SK-N-SH (cell line): ENCODE results near the gene LGSN. TPM values are rescaled to one million over a fixed set of nuclear protein-coding genes. Genes with fewer than 3 reads are reported as not detected.

Experiments
- CTCF ChIA-PET: fragments of 300-600, 350-600 bp; formaldehyde crosslinking; extraction: SDS; loops from one replicate; lab custom pipeline; 2021; lab: Yijun Ruan, JAX
- POLR2A ChIA-PET: fragments of 350-600 bp; sonication (Branson Sonifier 250); formaldehyde crosslinking; extraction: SDS; loops from one replicate; lab custom pipeline; 2020; ENCODE audit warnings: antibody characterized with exemption, inconsistent platforms; lab: Yijun Ruan, JAX
- DNase-seq: peaks from one replicate; pipeline ENCODE4 v3.0.0; 2012
- H2AFZ ChIP-seq: fragments of 200-600 bp; sonication (generic); 2 replicates; pipeline ENCODE4 v1.8.1; 2016; ENCODE audit warnings: antibody characterized with exemption, mild to moderate bottlenecking, low read depth
- H3F3A ChIP-seq: fragments of 200-600 bp; sonication (generic); replicated peaks from 2 replicates; pipeline ENCODE3; 2016; ENCODE audit warnings: antibody characterized with exemption, mild to moderate bottlenecking; ENCODE audit not compliant: insufficient read depth
- H3K27ac ChIP-seq, 2 experiments: fragments of 200-500 bp in 1 of 2; fragments of 200-600 bp in 1 of 2; sonication (Bioruptor generic) in 1 of 2; sonication (generic), shearing (Covaris generic) in 1 of 2; 2 replicates each; pipeline versions ENCODE4 v1.5.1 to v1.6.1; 2014 to 2016; ENCODE audit warnings: low read depth in 2 of 2, inconsistent platforms in 1 of 2, low read length in 1 of 2, mild to moderate bottlenecking in 1 of 2, mixed read lengths in 1 of 2
- H3K27me3 ChIP-seq: fragments of 200-600 bp; sonication (generic), shearing (Covaris generic); 2 replicates; pipeline ENCODE4 v1.6.1; 2016; ENCODE audit warnings: mixed run types; ENCODE audit not compliant: insufficient read depth
- H3K36me3 ChIP-seq, 2 experiments: fragments of 200-500 bp in 1 of 2; fragments of 200-600 bp in 1 of 2; sonication (Bioruptor generic) in 1 of 2; sonication (generic) in 1 of 2; replicated peaks in 1 of 2; 2 replicates each; pipeline versions ENCODE3 to v1.5.1; 2014 to 2016; ENCODE audit warnings: low read length in 1 of 2, mild to moderate bottlenecking in 1 of 2; ENCODE audit not compliant: insufficient read depth in 2 of 2, control insufficient read depth in 1 of 2
- H3K4me1 ChIP-seq, 2 experiments: fragments of 200-500 bp in 1 of 2; fragments of 200-600 bp in 1 of 2; sonication (Bioruptor generic) in 1 of 2; sonication (generic), shearing (Covaris generic) in 1 of 2; 2 replicates each; pipeline versions ENCODE4 v1.5.1 to v1.6.1; 2014 to 2016; ENCODE audit warnings: low read depth in 1 of 2, low read length in 1 of 2, mixed run types in 1 of 2; ENCODE audit not compliant: insufficient read depth in 2 of 2, control insufficient read depth in 1 of 2
- H3K4me2 ChIP-seq: fragments of 200-600 bp; sonication (generic), shearing (Covaris generic); 2 replicates; pipeline ENCODE4 v1.6.1; 2017; ENCODE audit warnings: mixed run types
- H3K4me3 ChIP-seq, 2 experiments: fragments of 200-500 bp in 1 of 2; fragments of 200-600 bp in 1 of 2; sonication (Bioruptor generic) in 1 of 2; sonication (generic), shearing (Covaris generic) in 1 of 2; 2 replicates each; pipeline versions ENCODE4 v1.5.1 to v1.8.1; 2014 to 2016; ENCODE audit warnings: low read depth in 2 of 2, inconsistent platforms in 1 of 2, low read length in 1 of 2, mild to moderate bottlenecking in 1 of 2, mixed read lengths in 1 of 2, moderate library complexity in 1 of 2
- H3K79me2 ChIP-seq: fragments of 200-600 bp; sonication (generic); 2 replicates; pipeline ENCODE4 v1.8.1; 2017; ENCODE audit warnings: mild to moderate bottlenecking; ENCODE audit not compliant: insufficient read depth
- H3K9ac ChIP-seq: fragments of 200-600 bp; sonication (generic); 2 replicates; pipeline ENCODE4 v1.6.1; 2017; ENCODE audit warnings: mixed run types
- H3K9me2 ChIP-seq: fragments of 200-600 bp; sonication (generic); 2 replicates; pipeline ENCODE4 v1.6.1; 2017; ENCODE audit warnings: mixed run types
- H3K9me3 ChIP-seq: fragments of 200-600 bp; sonication (generic); 2 replicates; pipeline ENCODE4 v1.6.1; 2017; ENCODE audit warnings: mixed run types, mild to moderate bottlenecking, moderate library complexity
- H4K20me1 ChIP-seq: fragments of 200-600 bp; sonication (generic); 2 replicates; pipeline ENCODE4 v1.6.1; 2017; ENCODE audit warnings: mild to moderate bottlenecking, mixed run types; ENCODE audit not compliant: insufficient read depth
- EZH2phosphoT487 ChIP-seq: fragments of 200-600 bp; sonication (generic); IDR thresholded peaks from 2 replicates; pipeline ENCODE4 v1.6.1; 2017; ENCODE audit warnings: low read depth, mixed run types, mild to moderate bottlenecking, antibody characterized with exemption, moderate library complexity, borderline replicate concordance
- FOXJ3 ChIP-seq: sonication (generic); formaldehyde crosslinking; IDR thresholded peaks from 2 replicates; pipeline ENCODE4 v1.5.1; 2020; ENCODE audit warnings: mild to moderate bottlenecking, missing genetic modification reagents
- GABPA ChIP-seq: IDR thresholded peaks from 2 replicates; pipeline ENCODE4 v1.4.0; 2012; ENCODE audit warnings: low read depth, mild to moderate bottlenecking
- GATA2 ChIP-seq: sonication (generic); formaldehyde crosslinking; IDR thresholded peaks from 2 replicates; pipeline ENCODE4 v1.5.0; 2020; ENCODE audit warnings: mild to moderate bottlenecking, missing genetic modification reagents
- JUND ChIP-seq: IDR thresholded peaks from 2 replicates; pipeline ENCODE4 v1.4.0; 2012
- MXI1 ChIP-seq: IDR thresholded peaks from 2 replicates; pipeline ENCODE4 v1.6.1; 2012; ENCODE audit warnings: mild to moderate bottlenecking, low read depth, low read length, improper control_type of control experiment
- NRF1 ChIP-seq: IDR thresholded peaks from 2 replicates; pipeline ENCODE4 v1.6.1; 2012; ENCODE audit warnings: low read depth, mild to moderate bottlenecking, low read length
- POLR2AphosphoS5 ChIP-seq: IDR thresholded peaks from 2 replicates; pipeline ENCODE4 v1.6.1; 2012; ENCODE audit warnings: low read depth, low read length
- RAD21 ChIP-seq: IDR thresholded peaks from 2 replicates; pipeline ENCODE4 v1.6.1; 2012; ENCODE audit warnings: mild to moderate bottlenecking, low read length
- RCOR1 ChIP-seq: fragments of 150-350 bp; IDR thresholded peaks from 2 replicates; pipeline ENCODE4 v1.6.1; 2017; ENCODE audit warnings: antibody characterized with exemption, low read length
- SIN3A ChIP-seq: IDR thresholded peaks from 2 replicates; pipeline ENCODE4 v1.6.1; 2012; ENCODE audit warnings: low read depth, mild to moderate bottlenecking, low read length, moderate library complexity, borderline replicate concordance
- SMC3 ChIP-seq: IDR thresholded peaks from 2 replicates; pipeline ENCODE4 v1.6.1; 2012; ENCODE audit warnings: low read depth, low read length, improper control_type of control experiment
- TCF12 ChIP-seq: IDR thresholded peaks from 2 replicates; pipeline ENCODE4 v1.4.0; 2012
- TEAD4 ChIP-seq: IDR thresholded peaks from 2 replicates; pipeline ENCODE4 v1.4.0; 2012; ENCODE audit warnings: mild to moderate bottlenecking, borderline replicate concordance; ENCODE audit not compliant: insufficient read depth
- YY1 ChIP-seq: IDR thresholded peaks from 2 replicates; pipeline ENCODE4 v1.4.0; 2012; ENCODE audit warnings: low read depth, mild to moderate bottlenecking
- WGBS: methylation state at CpG from one replicate; pipeline ENCODE4 v1.1.6; 2017; ENCODE audit warnings: low lambda C conversion rate; 5-methylcytosine and 5-hydroxymethylcytosine counted together
- polyA plus RNA-seq, 3 experiments: library from polyadenylated mRNA; depleted of rRNA; stranded (reverse); fragments of >200 nt; gene quantifications; 2 replicates each; pipeline ENCODE4 v1.2.3, GENCODE V29; 2012
- TF ChIP-seq, protein P1 (sequence below): IDR thresholded peaks from 2 replicates; pipeline ENCODE4 v1.4.0; 2012; ENCODE audit warnings: low read depth, borderline replicate concordance
- TF ChIP-seq, protein P2 (sequence below): fragments of 200-600 bp; sonication (generic); IDR thresholded peaks from 2 replicates; pipeline ENCODE4 v1.6.1; 2017; ENCODE audit warnings: antibody characterized with exemption, mild to moderate bottlenecking, moderate library complexity

The LGSN gene
- polyA plus RNA-seq, 1 of the 3 experiments (the other 2 are of a cell fraction) = not detected

DNA sequence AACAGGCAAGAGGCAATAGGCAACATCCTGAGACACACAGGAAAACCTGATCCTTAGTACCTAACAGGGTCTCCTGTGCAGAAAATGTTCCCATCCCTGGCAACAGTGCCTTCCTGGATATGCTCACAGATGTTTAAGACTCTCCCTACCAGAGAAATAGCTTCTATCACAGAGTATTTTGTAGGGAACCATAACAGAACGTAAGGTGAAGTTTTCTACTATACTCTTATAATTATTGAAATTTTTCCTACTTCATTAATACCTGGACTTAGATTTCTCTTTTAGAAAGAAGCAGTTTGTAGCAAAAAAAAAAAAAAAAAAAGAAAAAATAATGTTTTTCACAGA is 33.5 kb upstream of the LGSN start:
- TF ChIP-seq POLR2AphosphoS5 = no peak
- no peak for TF ChIP-seq SIN3A
- TF ChIP-seq GABPA = no peak
- TF ChIP-seq, protein P1, sequence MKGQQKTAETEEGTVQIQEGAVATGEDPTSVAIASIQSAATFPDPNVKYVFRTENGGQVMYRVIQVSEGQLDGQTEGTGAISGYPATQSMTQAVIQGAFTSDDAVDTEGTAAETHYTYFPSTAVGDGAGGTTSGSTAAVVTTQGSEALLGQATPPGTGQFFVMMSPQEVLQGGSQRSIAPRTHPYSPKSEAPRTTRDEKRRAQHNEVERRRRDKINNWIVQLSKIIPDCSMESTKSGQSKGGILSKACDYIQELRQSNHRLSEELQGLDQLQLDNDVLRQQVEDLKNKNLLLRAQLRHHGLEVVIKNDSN = no peak
- TF ChIP-seq JUND = no peak
- no peak for TF ChIP-seq FOXJ3 (CRISPR knock-in tag)
- TF ChIP-seq, protein P2, sequence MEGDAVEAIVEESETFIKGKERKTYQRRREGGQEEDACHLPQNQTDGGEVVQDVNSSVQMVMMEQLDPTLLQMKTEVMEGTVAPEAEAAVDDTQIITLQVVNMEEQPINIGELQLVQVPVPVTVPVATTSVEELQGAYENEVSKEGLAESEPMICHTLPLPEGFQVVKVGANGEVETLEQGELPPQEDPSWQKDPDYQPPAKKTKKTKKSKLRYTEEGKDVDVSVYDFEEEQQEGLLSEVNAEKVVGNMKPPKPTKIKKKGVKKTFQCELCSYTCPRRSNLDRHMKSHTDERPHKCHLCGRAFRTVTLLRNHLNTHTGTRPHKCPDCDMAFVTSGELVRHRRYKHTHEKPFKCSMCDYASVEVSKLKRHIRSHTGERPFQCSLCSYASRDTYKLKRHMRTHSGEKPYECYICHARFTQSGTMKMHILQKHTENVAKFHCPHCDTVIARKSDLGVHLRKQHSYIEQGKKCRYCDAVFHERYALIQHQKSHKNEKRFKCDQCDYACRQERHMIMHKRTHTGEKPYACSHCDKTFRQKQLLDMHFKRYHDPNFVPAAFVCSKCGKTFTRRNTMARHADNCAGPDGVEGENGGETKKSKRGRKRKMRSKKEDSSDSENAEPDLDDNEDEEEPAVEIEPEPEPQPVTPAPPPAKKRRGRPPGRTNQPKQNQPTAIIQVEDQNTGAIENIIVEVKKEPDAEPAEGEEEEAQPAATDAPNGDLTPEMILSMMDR = no peak
- no peak for TF ChIP-seq GATA2 (CRISPR knock-in tag)
- no peak for TF ChIP-seq MXI1
- TF ChIP-seq TCF12 = no peak
- TF ChIP-seq TEAD4 = no peak
- TF ChIP-seq RCOR1 = no peak
- TF ChIP-seq YY1 = no peak
- Histone ChIP-seq H3K27me3 (no peaks in the 10 kb centered on the region), H3K9me3 (no peaks in the 10 kb centered on the region), H3K79me2 (no peaks in the 10 kb centered on the region), H2AFZ (0 out of 2 replicates have a peak overlapping the region, but pooled peaks have one; percentile 36), H3F3A (peaks cover 3% of the 10 kb centered on the region), H3K27ac (no peak overlapping the region), H3K4me2 (no peak overlapping the region), H3K4me3 (no peak overlapping the region), H3K36me3 (no peaks in the 10 kb centered on the region), H3K4me1 (peaks cover 0 to 8% of the 10 kb centered on the region in 2 experiments; a peak in 1 of 4 replicates), H4K20me1 (no peaks in the 10 kb centered on the region), H3K9me2 (no peaks in the 10 kb centered on the region), H3K9ac (no peak overlapping the region)
- DNase-seq = no peak
- 91% methylated on average over 1 of the region's 1 CpG for WGBS
- POLR2A ChIA-PET = no interaction called here
- CTCF ChIA-PET = interaction anchor here (0.7 to 4.7 kb wide), 20 partner anchors 10 to 461 kb away, joined by 3 to 68 read pairs (median 5); no protein-coding TSS in a partner anchor

DNA sequence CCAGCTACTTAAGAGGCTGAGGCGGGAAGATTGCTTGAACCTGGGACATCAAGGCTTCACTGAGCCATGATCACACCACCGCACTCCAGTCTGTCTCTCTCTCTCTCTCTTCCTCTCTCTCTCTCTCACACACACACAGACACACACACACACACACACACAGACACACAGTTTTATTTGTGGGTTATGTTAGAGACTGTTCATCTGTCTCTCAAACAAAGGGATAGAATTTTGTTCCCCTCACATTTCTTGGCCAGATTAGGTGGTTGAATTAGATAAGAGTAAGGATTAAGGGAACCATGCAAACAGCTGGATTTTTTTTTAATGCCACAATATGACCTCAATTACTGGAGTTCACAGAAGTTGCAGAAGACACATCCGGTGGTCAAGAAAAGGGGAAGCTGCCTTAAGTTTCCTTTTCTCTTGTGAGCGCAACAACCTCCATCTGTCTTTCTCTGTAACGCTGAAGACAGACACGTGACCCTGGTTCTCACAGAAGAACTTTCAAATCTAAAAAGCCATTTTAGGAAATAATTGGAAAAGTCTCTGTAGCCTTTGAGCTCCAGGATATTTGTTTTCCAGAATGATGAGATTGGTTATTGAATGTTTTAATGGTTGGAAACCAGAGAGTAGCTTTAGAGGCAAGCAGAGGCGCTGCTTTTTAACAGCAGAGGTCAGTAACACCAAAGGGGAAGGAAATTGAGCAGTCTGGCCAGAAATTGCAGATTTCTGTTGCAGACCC is 32.9 kb upstream of the LGSN start:
- POLR2A ChIA-PET = no interaction called here
- 70% methylated on average over 7 of the region's 7 CpGs for WGBS
- H3K4me3 ChIP-seq = no peak overlapping the region

More for the DNA sequence above, 32.9 kb upstream of the LGSN start:
- Histone ChIP-seq H3K27ac (no peak overlapping the region), H3K9me2 (no peaks in the 10 kb centered on the region), H3K79me2 (no peaks in the 10 kb centered on the region), H2AFZ (0 out of 2 replicates have a peak overlapping the region, but pooled peaks have one; percentile 36), H4K20me1 (no peaks in the 10 kb centered on the region), H3K9me3 (no peaks in the 10 kb centered on the region), H3K4me2 (no peak overlapping the region), H3F3A (peaks cover 9% of the 10 kb centered on the region), H3K27me3 (no peaks in the 10 kb centered on the region), H3K36me3 (no peaks in the 10 kb centered on the region), H3K9ac (no peak overlapping the region), H3K4me1 (peaks cover 0 to 12% of the 10 kb centered on the region in 2 experiments; a peak in 1 of 4 replicates)
- CTCF ChIA-PET = interaction anchor here (0.7 to 4.7 kb wide), 26 partner anchors 10 to 468 kb away, joined by 3 to 68 read pairs (median 4); no protein-coding TSS in a partner anchor
- peak; percentile 5 for DNase-seq
- TF ChIP-seq SMC3 = peak; percentile 80
- TF ChIP-seq EZH2phosphoT487 = no peak
- peak; percentile 81 for TF ChIP-seq RAD21
- TF ChIP-seq, protein P2 = peak; percentile 70
- TF ChIP-seq, protein P1 = no peak
- no peak for TF ChIP-seq NRF1
